HEK293 (cell line): ENCODE results near the gene HAO2.
"Not testable (repeated sequence)": the region's sequence is repeated elsewhere in the genome, so short reads cannot be mapped to it uniquely, and the experiment has no call there.

Experiments
- CTCF ChIA-PET: fragments of 350-600 bp; formaldehyde crosslinking; extraction: SDS; loops from one replicate; lab custom pipeline; 2021; ENCODE audit warnings: antibody characterized with exemption; lab: Yijun Ruan, JAX
- POLR2A ChIA-PET: fragments of 300-600 bp; formaldehyde crosslinking; extraction: SDS; loops from one replicate; lab custom pipeline; 2020; ENCODE audit warnings: antibody characterized with exemption, inconsistent platforms; lab: Yijun Ruan, JAX
- H3K27ac ChIP-seq: fragments of 200-500 bp; sonication (Bioruptor generic); 2 replicates; pipeline ENCODE4 v1.5.1; 2014; ENCODE audit warnings: low read depth, low read length, control low read depth, inconsistent platforms; ENCODE audit errors: extremely low read depth
- H3K36me3 ChIP-seq, 2 experiments: fragments of 200-500 bp in 1 of 2; sonication (Bioruptor generic) in 1 of 2; 1 replicate in 1 of 2; 2 replicates in 1 of 2; pipeline ENCODE4 v1.5.1; 2014 to 2017; ENCODE audit warnings: inconsistent platforms in 2 of 2, low read length in 2 of 2; ENCODE audit not compliant: control insufficient read depth in 2 of 2, insufficient read depth in 1 of 2
- H3K4me1 ChIP-seq: fragments of 200-500 bp; sonication (Bioruptor generic); 2 replicates; pipeline ENCODE4 v1.5.1; 2014; ENCODE audit warnings: mild to moderate bottlenecking, low read length, inconsistent platforms; ENCODE audit not compliant: control insufficient read depth, insufficient read depth
- H3K4me3 ChIP-seq: 2 replicates; pipeline ENCODE4 v1.5.1; 2011; ENCODE audit warnings: low read depth, mild to moderate bottlenecking, control low read depth, low read length, moderate library complexity
- H3K9me3 ChIP-seq: fragments of 200-500 bp; sonication (Bioruptor generic); 2 replicates; pipeline ENCODE4 v1.5.1; 2014; ENCODE audit warnings: low read depth, low read length, inconsistent platforms; ENCODE audit not compliant: control insufficient read depth, insufficient read depth
- BCL6B ChIP-seq: fragments of 450-650 bp; formaldehyde crosslinking; IDR thresholded peaks from 2 replicates; pipeline ENCODE4 v1.5.1; 2017; ENCODE audit warnings: missing biosample characterization, missing genetic modification characterization
- HOXD13 ChIP-seq: sonication (generic); formaldehyde crosslinking; IDR thresholded peaks from 2 replicates; pipeline ENCODE4 v1.8.0; 2022; ENCODE audit warnings: missing genetic modification reagents, borderline replicate concordance
- MZF1 ChIP-seq: fragments of 450-650 bp; formaldehyde crosslinking; IDR thresholded peaks from 2 replicates; pipeline ENCODE4 v1.5.1; 2017; ENCODE audit warnings: missing biosample characterization, missing genetic modification characterization, borderline replicate concordance
- SCRT1 ChIP-seq: fragments of 450-650 bp; formaldehyde crosslinking; IDR thresholded peaks from 2 replicates; pipeline ENCODE4 v1.5.1; 2016; ENCODE audit warnings: missing biosample characterization, missing genetic modification characterization, borderline replicate concordance
- SP7 ChIP-seq: fragments of 450-650 bp; formaldehyde crosslinking; IDR thresholded peaks from 2 replicates; pipeline ENCODE4 v1.5.1; 2016; ENCODE audit warnings: missing biosample characterization, missing genetic modification characterization
- TSHZ1 ChIP-seq: fragments of 450-650 bp; formaldehyde crosslinking; IDR thresholded peaks from 2 replicates; pipeline ENCODE4 v1.5.1; 2016; ENCODE audit warnings: missing biosample characterization, missing genetic modification characterization, borderline replicate concordance
- ZBTB48 ChIP-seq: fragments of 450-650 bp; formaldehyde crosslinking; IDR thresholded peaks from 2 replicates; pipeline ENCODE4 v1.5.1; 2016; ENCODE audit warnings: missing biosample characterization, missing genetic modification characterization
- ZIC2 ChIP-seq: fragments of 450-650 bp; formaldehyde crosslinking; IDR thresholded peaks from 2 replicates; pipeline ENCODE4 v1.5.1; 2016; ENCODE audit warnings: missing biosample characterization, missing genetic modification characterization
- ZNF140 ChIP-seq: fragments of 450-650 bp; formaldehyde crosslinking; IDR thresholded peaks from 2 replicates; pipeline ENCODE4 v1.5.1; 2016; ENCODE audit warnings: missing biosample characterization, missing genetic modification characterization
- ZNF184 ChIP-seq: fragments of 450-650 bp; IDR thresholded peaks from 2 replicates; pipeline ENCODE4 v1.5.1; 2018; ENCODE audit warnings: missing biosample characterization, mild to moderate bottlenecking, missing genetic modification characterization
- ZNF19 ChIP-seq: fragments of 450-650 bp; formaldehyde crosslinking; IDR thresholded peaks from 2 replicates; pipeline ENCODE4; 2016; ENCODE audit warnings: missing biosample characterization, missing genetic modification characterization, low read depth
- ZNF214 ChIP-seq: fragments of 450-650 bp; formaldehyde crosslinking; IDR thresholded peaks from 2 replicates; pipeline ENCODE4 v1.5.1; 2017; ENCODE audit warnings: missing biosample characterization, mild to moderate bottlenecking, missing genetic modification characterization, borderline replicate concordance
- ZNF292 ChIP-seq: fragments of 450-650 bp; formaldehyde crosslinking; IDR thresholded peaks from 2 replicates; pipeline ENCODE4 v1.5.1; 2016; ENCODE audit warnings: low read depth, missing biosample characterization, missing genetic modification characterization, borderline replicate concordance
- ZNF311 ChIP-seq: fragments of 450-650 bp; formaldehyde crosslinking; IDR thresholded peaks from 2 replicates; pipeline ENCODE4 v1.5.1; 2017; ENCODE audit warnings: missing biosample characterization, missing genetic modification characterization, borderline replicate concordance
- ZNF341 ChIP-seq: fragments of 450-650 bp; formaldehyde crosslinking; IDR thresholded peaks from 2 replicates; pipeline ENCODE4; 2016; ENCODE audit warnings: low read depth, missing biosample characterization, missing genetic modification characterization
- ZNF354C ChIP-seq: fragments of 450-650 bp; formaldehyde crosslinking; IDR thresholded peaks from 2 replicates; pipeline ENCODE4 v1.5.1; 2016; ENCODE audit warnings: missing biosample characterization, missing genetic modification characterization, low read depth, borderline replicate concordance
- ZNF416 ChIP-seq: fragments of 450-650 bp; formaldehyde crosslinking; IDR thresholded peaks from 2 replicates; pipeline ENCODE4 v1.5.1; 2016; ENCODE audit warnings: missing biosample characterization, missing genetic modification characterization
- ZNF501 ChIP-seq: fragments of 450-650 bp; formaldehyde crosslinking; IDR thresholded peaks from 2 replicates; pipeline ENCODE4 v1.5.1; 2016; ENCODE audit warnings: missing biosample characterization, missing genetic modification characterization
- ZNF529 ChIP-seq: fragments of 450-650 bp; formaldehyde crosslinking; IDR thresholded peaks from 2 replicates; pipeline ENCODE4 v1.5.1; 2017; ENCODE audit warnings: missing genetic modification characterization, missing biosample characterization; ENCODE audit not compliant: insufficient replicate concordance
- ZNF837 ChIP-seq: fragments of 450-650 bp; formaldehyde crosslinking; IDR thresholded peaks from 2 replicates; pipeline ENCODE4 v1.5.1; 2016; ENCODE audit warnings: missing biosample characterization, missing genetic modification characterization
- ZSCAN16 ChIP-seq: fragments of 450-650 bp; formaldehyde crosslinking; IDR thresholded peaks from 2 replicates; pipeline ENCODE4 v1.5.1; 2016; ENCODE audit warnings: missing biosample characterization, missing genetic modification characterization
- TF ChIP-seq, protein P1 (sequence below): fragments of 450-650 bp; formaldehyde crosslinking; IDR thresholded peaks from 2 replicates; pipeline ENCODE4; 2016; ENCODE audit warnings: missing biosample characterization, missing genetic modification characterization

HAO2 gene

GRCh38 chr1:119345398-119345797 lies 23.2 kb upstream of the HAO2 start:
- ChIA-PET POLR2A (no interaction called here), CTCF (interaction anchor here (1.0 kb wide), 1 partner anchor 17 kb away, joined by 8 read pairs; no protein-coding TSS in a partner anchor)
- TF ChIP-seq ZIC2 (tag by site-specific recombination) (no peak), ZNF341 (tag by site-specific recombination) (no peak), ZNF184 (no peak), BCL6B (tag by site-specific recombination) (no peak), HOXD13 (CRISPR knock-in tag) (no peak), SP7 (tag by site-specific recombination) (no peak), ZNF140 (tag by site-specific recombination) (no peak), ZNF311 (tag by site-specific recombination) (no peak), ZNF837 (no peak)
- TF ChIP-seq, all 188 proteins: peak for 0
- Histone ChIP-seq H3K36me3 (no peaks in the 10 kb centered on the region), H3K9me3 (no peaks in the 10 kb centered on the region), H3K27ac (no peak overlapping the region), H3K4me1 (no peaks in the 10 kb centered on the region), H3K4me3 (no peak overlapping the region)

GRCh38 chr1:119347858-119348257 lies 20.7 kb upstream of the HAO2 start:
- ChIA-PET CTCF (interaction anchor here (1.2 to 2.9 kb wide), 2 partner anchors 72 to 269 kb away, joined by 3 to 14 read pairs; no protein-coding TSS in a partner anchor), POLR2A (no interaction called here)
- no peaks in the 10 kb centered on the region for H3K36me3 ChIP-seq
- H3K9me3 ChIP-seq: no peaks in the 10 kb centered on the region
- H3K27ac ChIP-seq: no peak overlapping the region
- no peak overlapping the region for H3K4me3 ChIP-seq
- H3K4me1 ChIP-seq: no peaks in the 10 kb centered on the region
- TF ChIP-seq ZNF529 (tag by site-specific recombination) (no peak), ZNF416 (no peak), ZNF214 (tag by site-specific recombination) (no peak), ZNF184 (no peak), ZSCAN16 (tag by site-specific recombination) (no peak)

GRCh38 chr1:119348941-119349340 lies 19.6 kb upstream of the HAO2 start:
- Histone ChIP-seq H3K4me1 (no peaks in the 10 kb centered on the region), H3K27ac (no peak overlapping the region), H3K4me3 (no peak overlapping the region), H3K36me3 (no peaks in the 10 kb centered on the region), H3K9me3 (no peaks in the 10 kb centered on the region)
- TF ChIP-seq ZNF501 (tag by site-specific recombination): no peak
- TF ChIP-seq MZF1 (tag by site-specific recombination): no peak
- TF ChIP-seq ZBTB48 (tag by site-specific recombination): no peak
- no peak for TF ChIP-seq ZNF19 (tag by site-specific recombination)
- no peak for TF ChIP-seq ZNF354C (tag by site-specific recombination)
- TF ChIP-seq TSHZ1 (tag by site-specific recombination): no peak
- no peak for TF ChIP-seq ZNF292 (tag by site-specific recombination)
- TF ChIP-seq, protein P1, sequence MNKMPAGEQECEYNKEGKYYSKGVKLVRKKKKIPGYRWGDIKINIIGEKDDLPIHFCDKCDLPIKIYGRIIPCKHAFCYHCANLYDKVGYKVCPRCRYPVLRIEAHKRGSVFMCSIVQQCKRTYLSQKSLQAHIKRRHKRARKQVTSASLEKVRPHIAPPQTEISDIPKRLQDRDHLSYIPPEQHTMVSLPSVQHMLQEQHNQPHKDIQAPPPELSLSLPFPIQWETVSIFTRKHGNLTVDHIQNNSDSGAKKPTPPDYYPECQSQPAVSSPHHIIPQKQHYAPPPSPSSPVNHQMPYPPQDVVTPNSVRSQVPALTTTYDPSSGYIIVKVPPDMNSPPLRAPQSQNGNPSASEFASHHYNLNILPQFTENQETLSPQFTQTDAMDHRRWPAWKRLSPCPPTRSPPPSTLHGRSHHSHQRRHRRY (tag by site-specific recombination): no peak
- TF ChIP-seq SCRT1: no peak
- ChIA-PET POLR2A (no interaction called here), CTCF (interaction anchor here (1.2 to 2.9 kb wide), 2 partner anchors 73 to 196 kb away, joined by 4 to 14 read pairs; no protein-coding TSS in a partner anchor)

- POLR2A ChIA-PET, H3K36me3 ChIP-seq, H3K4me1 ChIP-seq, H3K27ac ChIP-seq, H3K9me3 ChIP-seq, H3K4me3 ChIP-seq: not testable (repeated sequence)
- CTCF ChIA-PET: interaction anchor here (1.5 kb wide), 1 partner anchor 74 kb away, joined by 4 read pairs; no protein-coding TSS in a partner anchor
Observed at GRCh38 chr1:119350866-119351265, 17.7 kb upstream of the HAO2 start.
